ENCODE data around the gene CREBRF.

Gene CREBRF

GRCh38 chr5:173165177-173166016, 109.2 kb downstream of the CREBRF start:
- peaks cover 3% of the 10 kb centered on the region for H3K4me1 ChIP-seq (ENCODE audit: insufficient read depth, insufficient read length)
- peaks cover 18% of the 10 kb centered on the region for H3K36me3 ChIP-seq (ENCODE audit: insufficient read depth, insufficient read length, low read length)
- no peak for TF ChIP-seq SUZ12 (IDR thresholded peaks at IDR 0.05; ENCODE audit: extremely low read depth, insufficient read depth, insufficient read length)
- no peak for TF ChIP-seq YY1 (IDR thresholded peaks at IDR 0.05; ENCODE audit: insufficient read depth, insufficient read length)
- no peak for TF ChIP-seq ZNF274 (IDR thresholded peaks at IDR 0.05; ENCODE audit: low read depth, low read length)
- no peak for DNase-seq (ENCODE audit: low read depth, low spot score)
- no peak overlapping the region for H3K4me3 ChIP-seq (ENCODE audit: insufficient read length, low read depth)
- no peaks in the 10 kb centered on the region for H3K9me3 ChIP-seq (ENCODE audit: insufficient read depth, low read length)
- no peaks in the 10 kb centered on the region for H3K27me3 ChIP-seq (ENCODE audit: insufficient read depth, insufficient read length)
- no peak overlapping the region for H3K9ac ChIP-seq (ENCODE audit: insufficient read length, low read depth)

DNA sequence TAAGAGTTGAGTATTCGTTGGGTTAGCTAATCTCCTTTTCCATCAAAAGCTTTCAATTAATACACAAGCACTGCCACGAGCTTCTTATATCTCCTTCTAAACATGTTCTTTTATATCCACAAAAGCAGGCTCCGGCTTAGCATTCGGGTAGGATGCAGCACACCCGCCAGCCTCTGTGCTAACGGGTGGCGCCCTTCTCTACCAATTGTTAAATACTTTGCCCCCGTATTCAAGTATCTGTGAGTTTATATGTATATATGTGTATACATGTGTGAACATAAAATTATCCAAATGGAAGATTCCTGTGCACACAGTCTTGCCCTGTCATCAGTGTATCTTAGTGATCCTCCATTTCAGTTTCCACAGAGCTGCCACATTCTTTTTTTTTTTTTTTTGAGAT, 116.0 kb downstream of the CREBRF start:
- H3K4me3 ChIP-seq (ENCODE audit: insufficient read length, low read depth): no peak overlapping the region
- no peaks in the 10 kb centered on the region for H3K9me3 ChIP-seq (ENCODE audit: insufficient read depth, low read length)
- H3K27me3 ChIP-seq (ENCODE audit: insufficient read depth, insufficient read length): no peaks in the 10 kb centered on the region
- TF ChIP-seq YY1 (IDR thresholded peaks at IDR 0.05; ENCODE audit: insufficient read depth, insufficient read length): no peak
- no peak for TF ChIP-seq SUZ12 (IDR thresholded peaks at IDR 0.05; ENCODE audit: extremely low read depth, insufficient read depth, insufficient read length)
- no peak for TF ChIP-seq ZNF274 (IDR thresholded peaks at IDR 0.05; ENCODE audit: low read depth, low read length)
- no peak for DNase-seq (ENCODE audit: low read depth, low spot score)
- no peaks in the 10 kb centered on the region for H3K36me3 ChIP-seq (ENCODE audit: insufficient read depth, insufficient read length, low read length)
- H3K4me1 ChIP-seq (ENCODE audit: insufficient read depth, insufficient read length): no peaks in the 10 kb centered on the region
- no peak overlapping the region for H3K9ac ChIP-seq (ENCODE audit: insufficient read length, low read depth)

GRCh38 chr5:173175523-173175922, 119.4 kb downstream of the CREBRF start:
- no peak overlapping the region for H3K9ac ChIP-seq (ENCODE audit: insufficient read length, low read depth)
- H3K4me3 ChIP-seq (ENCODE audit: insufficient read length, low read depth): no peak overlapping the region
- H3K4me1 ChIP-seq (ENCODE audit: insufficient read depth, insufficient read length): no peaks in the 10 kb centered on the region
- H3K27me3 ChIP-seq (ENCODE audit: insufficient read depth, insufficient read length): no peaks in the 10 kb centered on the region
- peaks cover 9% of the 10 kb centered on the region for H3K9me3 ChIP-seq (ENCODE audit: insufficient read depth, low read length)
- TF ChIP-seq YY1 (IDR thresholded peaks at IDR 0.05; ENCODE audit: insufficient read depth, insufficient read length): no peak
- no peak for TF ChIP-seq ZNF274 (IDR thresholded peaks at IDR 0.05; ENCODE audit: low read depth, low read length)
- TF ChIP-seq SUZ12 (IDR thresholded peaks at IDR 0.05; ENCODE audit: extremely low read depth, insufficient read depth, insufficient read length): no peak
- DNase-seq (ENCODE audit: low read depth, low spot score): no peak
- H3K36me3 ChIP-seq (ENCODE audit: insufficient read depth, insufficient read length, low read length): no peaks in the 10 kb centered on the region

DNA sequence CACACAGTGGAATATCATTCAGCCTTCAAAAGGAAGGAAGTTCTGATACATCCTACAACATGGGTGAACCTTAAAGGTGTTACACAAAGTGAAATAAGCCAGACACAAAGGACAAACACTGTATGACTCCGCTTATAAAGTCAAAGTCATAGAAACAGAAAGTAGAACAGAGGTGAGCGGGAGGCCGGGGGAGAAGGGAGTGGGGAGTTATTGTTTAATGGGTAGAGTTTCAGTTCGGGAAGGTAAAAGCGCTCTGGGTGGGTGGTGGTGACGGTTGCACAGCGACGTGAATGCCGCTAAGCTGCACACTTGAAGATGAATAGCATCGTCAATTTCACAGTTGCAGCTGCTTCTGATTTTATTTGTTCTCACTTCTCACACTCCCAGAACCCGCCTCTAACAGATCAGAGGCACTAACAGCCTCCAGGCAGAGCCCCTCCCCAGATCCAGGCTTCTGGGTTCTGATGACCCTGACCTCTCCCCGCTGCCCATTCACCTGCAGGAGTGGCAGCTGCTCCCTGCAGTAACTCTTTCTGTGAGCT, 122.3 kb downstream of the CREBRF start:
- no peak for DNase-seq (ENCODE audit: low read depth, low spot score)
- no peak overlapping the region for H3K9ac ChIP-seq (ENCODE audit: insufficient read length, low read depth)
- H3K4me3 ChIP-seq (ENCODE audit: insufficient read length, low read depth): no peak overlapping the region
- no peaks in the 10 kb centered on the region for H3K36me3 ChIP-seq (ENCODE audit: insufficient read depth, insufficient read length, low read length)
- H3K27me3 ChIP-seq (ENCODE audit: insufficient read depth, insufficient read length): no peaks in the 10 kb centered on the region
- H3K9me3 ChIP-seq (ENCODE audit: insufficient read depth, low read length): peaks cover 13% of the 10 kb centered on the region
- no peak for TF ChIP-seq ZNF274 (IDR thresholded peaks at IDR 0.05; ENCODE audit: low read depth, low read length)
- no peak for TF ChIP-seq SUZ12 (IDR thresholded peaks at IDR 0.05; ENCODE audit: extremely low read depth, insufficient read depth, insufficient read length)
- TF ChIP-seq YY1 (IDR thresholded peaks at IDR 0.05; ENCODE audit: insufficient read depth, insufficient read length): no peak
- no peaks in the 10 kb centered on the region for H3K4me1 ChIP-seq (ENCODE audit: insufficient read depth, insufficient read length)

- H3K9me3 ChIP-seq (ENCODE audit: insufficient read depth, low read length): peaks cover 13% of the 10 kb centered on the region
- no peak for TF ChIP-seq YY1 (IDR thresholded peaks at IDR 0.05; ENCODE audit: insufficient read depth, insufficient read length)
- no peak for TF ChIP-seq SUZ12 (IDR thresholded peaks at IDR 0.05; ENCODE audit: extremely low read depth, insufficient read depth, insufficient read length)
- no peak for TF ChIP-seq ZNF274 (IDR thresholded peaks at IDR 0.05; ENCODE audit: low read depth, low read length)
- DNase-seq (ENCODE audit: low read depth, low spot score): no peak
- no peaks in the 10 kb centered on the region for H3K36me3 ChIP-seq (ENCODE audit: insufficient read depth, insufficient read length, low read length)
- no peak overlapping the region for H3K4me3 ChIP-seq (ENCODE audit: insufficient read length, low read depth)
- H3K9ac ChIP-seq (ENCODE audit: insufficient read length, low read depth): no peak overlapping the region
- no peaks in the 10 kb centered on the region for H3K27me3 ChIP-seq (ENCODE audit: insufficient read depth, insufficient read length)
- no peaks in the 10 kb centered on the region for H3K4me1 ChIP-seq (ENCODE audit: insufficient read depth, insufficient read length)
Measured at GRCh38 chr5:173180331-173180730, 124.2 kb downstream of the CREBRF start.

GRCh38 chr5:173187054-173187743, 131.0 kb downstream of the CREBRF start:
- no peaks in the 10 kb centered on the region for H3K36me3 ChIP-seq (ENCODE audit: insufficient read depth, insufficient read length, low read length)
- no peaks in the 10 kb centered on the region for H3K9me3 ChIP-seq (ENCODE audit: insufficient read depth, low read length)
- H3K4me1 ChIP-seq (ENCODE audit: insufficient read depth, insufficient read length): no peaks in the 10 kb centered on the region
- H3K27me3 ChIP-seq (ENCODE audit: insufficient read depth, insufficient read length): no peaks in the 10 kb centered on the region
- TF ChIP-seq ZNF274 (IDR thresholded peaks at IDR 0.05; ENCODE audit: low read depth, low read length): no peak
- TF ChIP-seq YY1 (IDR thresholded peaks at IDR 0.05; ENCODE audit: insufficient read depth, insufficient read length): no peak
- TF ChIP-seq SUZ12 (IDR thresholded peaks at IDR 0.05; ENCODE audit: extremely low read depth, insufficient read depth, insufficient read length): no peak
- H3K4me3 ChIP-seq (ENCODE audit: insufficient read length, low read depth): no peak overlapping the region
- no peak overlapping the region for H3K9ac ChIP-seq (ENCODE audit: insufficient read length, low read depth)
- DNase-seq (ENCODE audit: low read depth, low spot score): no peak

- no peak for DNase-seq (ENCODE audit: low read depth, low spot score)
- H3K4me1 ChIP-seq (ENCODE audit: insufficient read depth, insufficient read length): no peaks in the 10 kb centered on the region
- no peak overlapping the region for H3K4me3 ChIP-seq (ENCODE audit: insufficient read length, low read depth)
- no peaks in the 10 kb centered on the region for H3K36me3 ChIP-seq (ENCODE audit: insufficient read depth, insufficient read length, low read length)
- no peak overlapping the region for H3K9ac ChIP-seq (ENCODE audit: insufficient read length, low read depth)
- H3K9me3 ChIP-seq (ENCODE audit: insufficient read depth, low read length): no peaks in the 10 kb centered on the region
- no peak for TF ChIP-seq ZNF274 (IDR thresholded peaks at IDR 0.05; ENCODE audit: low read depth, low read length)
- TF ChIP-seq YY1 (IDR thresholded peaks at IDR 0.05; ENCODE audit: insufficient read depth, insufficient read length): no peak
- no peak for TF ChIP-seq SUZ12 (IDR thresholded peaks at IDR 0.05; ENCODE audit: extremely low read depth, insufficient read depth, insufficient read length)
- no peaks in the 10 kb centered on the region for H3K27me3 ChIP-seq (ENCODE audit: insufficient read depth, insufficient read length)
Measured at GRCh38 chr5:173188280-173188679, 132.1 kb downstream of the CREBRF start.
